GM12874 (cell line): ENCODE results near the gene RAMP3.

Source experiments
- TF ChIP-seq, protein P1 (sequence below): IDR thresholded peaks from 2 replicates; pipeline ENCODE4 v1.5.1; 2011; ENCODE audit warnings: low read depth, mild to moderate bottlenecking, control low read depth, low read length, moderate library complexity; ENCODE audit not compliant: insufficient read depth

RAMP3 gene

DNA sequence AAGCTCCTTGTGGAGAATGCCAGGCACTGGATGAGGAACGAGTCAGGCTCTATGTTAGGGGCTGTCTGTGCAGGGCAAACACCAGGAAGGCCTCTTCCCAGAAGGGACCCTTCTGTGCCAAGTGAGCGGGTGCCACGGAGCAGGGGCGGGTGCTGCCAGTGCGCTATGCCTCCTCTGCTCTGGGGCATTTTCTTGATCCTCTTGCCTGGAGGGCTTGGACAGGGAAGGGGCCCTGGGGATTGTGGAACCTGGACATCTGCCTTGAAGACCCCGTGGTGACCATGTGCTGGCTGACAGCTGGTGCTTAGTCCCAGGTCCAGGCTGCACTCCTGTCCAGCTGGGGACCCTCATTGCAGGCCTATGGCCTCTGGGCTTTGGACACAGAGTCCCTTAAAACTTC, 30.7 kb upstream of the RAMP3 start:
- TF ChIP-seq, protein P1, sequence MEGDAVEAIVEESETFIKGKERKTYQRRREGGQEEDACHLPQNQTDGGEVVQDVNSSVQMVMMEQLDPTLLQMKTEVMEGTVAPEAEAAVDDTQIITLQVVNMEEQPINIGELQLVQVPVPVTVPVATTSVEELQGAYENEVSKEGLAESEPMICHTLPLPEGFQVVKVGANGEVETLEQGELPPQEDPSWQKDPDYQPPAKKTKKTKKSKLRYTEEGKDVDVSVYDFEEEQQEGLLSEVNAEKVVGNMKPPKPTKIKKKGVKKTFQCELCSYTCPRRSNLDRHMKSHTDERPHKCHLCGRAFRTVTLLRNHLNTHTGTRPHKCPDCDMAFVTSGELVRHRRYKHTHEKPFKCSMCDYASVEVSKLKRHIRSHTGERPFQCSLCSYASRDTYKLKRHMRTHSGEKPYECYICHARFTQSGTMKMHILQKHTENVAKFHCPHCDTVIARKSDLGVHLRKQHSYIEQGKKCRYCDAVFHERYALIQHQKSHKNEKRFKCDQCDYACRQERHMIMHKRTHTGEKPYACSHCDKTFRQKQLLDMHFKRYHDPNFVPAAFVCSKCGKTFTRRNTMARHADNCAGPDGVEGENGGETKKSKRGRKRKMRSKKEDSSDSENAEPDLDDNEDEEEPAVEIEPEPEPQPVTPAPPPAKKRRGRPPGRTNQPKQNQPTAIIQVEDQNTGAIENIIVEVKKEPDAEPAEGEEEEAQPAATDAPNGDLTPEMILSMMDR, result no peak

DNA sequence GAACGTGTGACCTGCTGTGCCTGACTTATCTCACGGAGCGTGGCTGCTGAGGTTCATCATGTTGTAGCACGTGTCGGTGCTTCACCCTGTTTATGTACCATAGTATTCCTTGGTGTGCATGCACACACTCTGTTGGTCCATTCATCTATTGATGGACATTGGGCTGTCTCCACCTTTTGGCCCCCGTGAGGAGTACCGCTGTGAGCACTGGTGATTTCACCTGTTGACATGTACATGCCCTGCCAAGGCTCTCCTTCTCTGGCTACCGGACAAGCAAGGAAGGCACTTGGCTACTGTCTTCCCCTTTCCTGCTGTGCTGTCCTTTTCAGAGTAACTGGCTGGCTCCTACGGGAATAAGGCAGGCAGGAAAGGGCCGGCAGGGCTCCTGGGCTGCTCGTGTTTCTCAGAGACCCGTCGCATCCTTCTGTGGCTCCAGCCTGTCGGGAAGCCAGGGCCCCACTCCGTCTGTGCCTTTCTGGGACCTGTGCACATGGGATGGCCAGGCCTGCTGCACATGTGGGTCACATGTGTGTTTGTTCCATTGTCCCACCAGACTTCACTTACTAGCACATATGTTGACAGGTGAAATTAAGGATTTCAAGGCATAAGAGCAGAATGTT, 28.3 kb upstream of the RAMP3 start:
- TF ChIP-seq, protein P1, result no peak

DNA sequence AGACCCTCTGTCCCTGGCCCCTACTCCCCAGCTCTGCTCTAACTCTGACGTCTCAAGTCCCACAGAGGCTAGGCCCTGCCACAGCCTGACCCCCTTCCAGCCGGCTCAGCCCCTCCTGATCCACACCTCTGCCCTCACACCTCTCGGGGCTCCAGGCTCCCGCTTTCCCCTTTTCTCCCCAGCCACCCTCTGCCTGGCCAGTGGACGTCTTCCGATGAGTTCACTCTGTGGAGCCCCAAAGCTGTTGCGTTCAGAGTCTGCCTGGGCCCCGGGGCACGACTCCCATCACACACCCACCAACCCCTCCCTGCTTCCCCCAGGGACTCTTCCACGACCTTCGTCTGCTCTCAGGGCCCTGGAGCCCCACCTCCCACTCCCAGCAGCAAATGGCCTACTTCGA, 27.7 kb upstream of the RAMP3 start:
- TF ChIP-seq, protein P1, result no peak

DNA sequence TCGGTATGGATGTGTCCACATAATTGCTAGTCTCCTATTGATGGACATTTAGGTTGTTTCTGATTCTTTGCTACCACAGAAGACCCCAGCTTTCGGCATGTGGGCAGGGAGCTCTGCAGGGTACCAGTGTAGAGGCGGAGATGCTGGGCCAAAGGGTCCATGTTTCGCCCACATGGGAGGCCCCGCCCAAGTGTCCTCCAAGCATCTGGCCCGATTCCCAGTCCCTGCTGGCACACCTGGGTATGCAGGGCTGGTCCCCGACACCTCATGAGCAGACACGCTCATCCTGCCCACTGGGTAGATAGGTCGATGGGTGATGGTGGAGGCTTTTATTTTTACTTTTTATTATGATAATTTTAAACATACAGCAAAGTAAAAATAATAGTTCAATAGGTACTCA, 26.7 kb upstream of the RAMP3 start:
- TF ChIP-seq, protein P1, result no peak

DNA sequence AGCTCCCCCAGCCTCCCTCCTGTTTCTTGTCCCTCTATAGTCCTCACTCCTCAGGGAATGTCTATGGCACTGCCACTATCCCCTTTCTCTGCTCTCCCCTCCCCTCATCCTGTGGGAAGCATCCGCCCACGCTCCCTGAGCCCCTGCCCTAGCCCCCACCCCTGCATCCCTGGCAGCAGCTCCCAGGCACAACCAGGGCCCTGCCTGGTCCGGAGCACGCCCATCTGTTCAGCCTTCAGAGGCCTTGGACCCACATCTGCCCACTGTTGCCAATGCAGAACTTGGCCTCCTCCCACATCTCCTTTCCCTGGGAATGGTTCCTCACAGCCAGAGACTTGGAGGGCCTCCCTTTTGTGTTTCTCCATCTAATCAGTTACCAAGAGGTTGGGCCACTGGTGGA, 25.7 kb upstream of the RAMP3 start:
- TF ChIP-seq, protein P1, result no peak

DNA sequence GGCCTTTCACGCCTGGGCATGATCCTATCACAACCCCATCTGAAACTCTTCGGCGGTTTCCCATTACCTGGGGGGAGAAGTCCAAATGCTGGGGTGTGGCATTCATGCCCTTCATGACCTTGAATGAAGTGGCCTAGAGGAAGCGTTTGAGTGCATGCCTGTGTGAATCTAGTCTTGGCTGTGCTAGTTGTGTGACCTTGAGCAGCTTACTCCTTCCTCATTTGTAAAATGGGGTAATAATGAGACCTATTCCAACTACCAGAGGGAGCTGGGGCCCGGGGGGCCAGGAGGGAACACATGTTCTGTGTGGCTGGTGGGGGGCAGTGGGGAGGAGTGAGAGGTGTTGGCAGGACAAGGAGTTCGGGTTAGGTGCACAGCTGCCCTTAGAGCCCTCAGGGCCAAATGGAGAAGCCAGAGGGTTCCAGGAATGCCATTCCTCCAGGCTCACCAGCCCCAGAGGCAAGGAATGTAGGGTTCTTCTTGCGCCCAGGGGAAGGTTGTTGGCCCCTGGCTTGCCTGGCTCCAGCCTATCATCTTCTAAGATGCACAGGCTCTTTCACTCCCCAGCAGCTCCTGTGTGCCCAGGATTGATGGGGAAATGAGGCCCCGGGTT, 24.8 kb upstream of the RAMP3 start:
- TF ChIP-seq, protein P1, result no peak

DNA sequence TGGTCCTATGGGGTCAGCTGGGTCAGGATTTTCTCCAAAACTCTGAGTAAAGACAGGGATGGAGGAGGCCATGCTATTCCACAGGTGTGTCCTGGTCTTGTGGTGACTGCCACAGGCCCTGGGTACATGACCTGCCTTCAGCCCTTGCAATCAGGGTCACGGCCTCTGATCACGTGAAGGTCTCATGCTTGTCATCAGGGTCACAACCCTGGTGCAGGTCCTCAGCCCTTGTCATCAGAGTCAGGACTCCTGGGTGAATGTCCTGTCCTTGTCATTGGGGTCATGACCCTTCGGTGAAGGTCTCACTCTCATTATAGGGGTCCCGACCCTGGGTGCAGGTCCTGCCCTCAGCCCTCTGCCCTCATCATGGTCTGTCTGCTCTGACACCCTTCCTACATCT, 24.2 kb upstream of the RAMP3 start:
- TF ChIP-seq, protein P1, result no peak

DNA sequence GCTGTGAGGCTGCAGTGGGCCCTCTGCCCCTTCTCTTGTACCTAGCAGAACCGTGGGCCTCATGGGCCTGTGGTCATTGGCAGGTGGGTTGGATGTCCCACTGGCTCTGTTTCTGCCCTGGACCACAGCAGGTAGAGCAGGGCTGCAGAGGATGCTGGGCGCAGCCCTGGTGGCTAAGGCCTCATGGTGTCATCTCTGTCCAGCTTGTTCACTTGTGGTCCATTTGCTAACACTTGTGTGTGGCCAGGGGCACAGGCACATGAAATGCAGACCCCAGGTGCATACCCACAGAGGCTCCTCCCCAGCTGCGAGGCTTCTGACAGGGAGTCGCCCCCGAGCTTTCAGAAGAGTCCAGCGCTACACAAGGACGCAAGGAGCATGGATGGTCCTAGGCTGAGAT, 23.7 kb upstream of the RAMP3 start:
- TF ChIP-seq, protein P1, result no peak
